ENCODE results near the gene TMOD1. TPM values are rescaled to one million over a fixed set of nuclear protein-coding genes. Genes with fewer than 3 reads are reported as not detected.
A peak's percentile ranks its signal among the peaks of the same experiment; 100 is the strongest.

The TMOD1 gene
- total RNA-seq, 3 donors from 2014 or later, result 10.4 to 15.4 (median 13.9) TPM

- Histone ChIP-seq H3K27ac (peak overlapping the region; percentile 35 to 69), H3K27me3 (no peaks in the 10 kb centered on the region), H3K9me3 (no peaks in the 10 kb centered on the region), H3K36me3 (no peaks in the 10 kb centered on the region), H3K4me3 (peak overlapping the region in 1 of 3 donors; percentile 76), H3K4me1 (no peaks in the 10 kb centered on the region)
- no peak for DNase-seq (ENCODE audit: low spot score in 2 of 2)
- intact Hi-C loops (cut with DNase I; ENCODE audit: low total_unique reads), result no loop called here
- TF ChIP-seq CTCF (IDR thresholded peaks at IDR 0.05) (no peak), POLR2AphosphoS5 (IDR thresholded peaks at IDR 0.05) (no peak), POLR2A (IDR thresholded peaks at IDR 0.05) (no peak)
Measured at GRCh38 chr9:97503862-97504210, 2.4 kb downstream of the TMOD1 start.

- no peaks in the 10 kb centered on the region for H3K9me3 ChIP-seq
- DNase-seq (ENCODE audit: low spot score in 2 of 2), result no peak
- H3K4me3 ChIP-seq, result no peak overlapping the region
- H3K36me3 ChIP-seq, result no peaks in the 10 kb centered on the region
- H3K27me3 ChIP-seq, result no peaks in the 10 kb centered on the region
- peak overlapping the region; percentile 35 to 69 for H3K27ac ChIP-seq
- intact Hi-C loops (cut with DNase I; ENCODE audit: low total_unique reads), result no loop called here
- no peak for TF ChIP-seq POLR2A (IDR thresholded peaks at IDR 0.05)
- TF ChIP-seq CTCF (IDR thresholded peaks at IDR 0.05), result no peak
- TF ChIP-seq POLR2AphosphoS5 (IDR thresholded peaks at IDR 0.05), result no peak
- no peaks in the 10 kb centered on the region for H3K4me1 ChIP-seq
Measured at GRCh38 chr9:97504381-97505216, 3.1 kb downstream of the TMOD1 start.

- no peak for TF ChIP-seq POLR2A (IDR thresholded peaks at IDR 0.05)
- TF ChIP-seq POLR2AphosphoS5 (IDR thresholded peaks at IDR 0.05), result no peak
- DNase-seq (ENCODE audit: low spot score in 2 of 2), result no peak
- no peak overlapping the region for H3K27ac ChIP-seq
- H3K27me3 ChIP-seq, result no peaks in the 10 kb centered on the region
- intact Hi-C loops (cut with DNase I; ENCODE audit: low total_unique reads), result no loop called here
- no peak overlapping the region for H3K4me3 ChIP-seq
- no peaks in the 10 kb centered on the region for H3K9me3 ChIP-seq
- no peaks in the 10 kb centered on the region for H3K36me3 ChIP-seq
- H3K4me1 ChIP-seq, result no peaks in the 10 kb centered on the region
Measured at GRCh38 chr9:97505845-97506244, 4.4 kb downstream of the TMOD1 start.

- H3K4me3 ChIP-seq, result no peak overlapping the region
- intact Hi-C loops (cut with DNase I; ENCODE audit: low total_unique reads), result no loop called here
- TF ChIP-seq POLR2AphosphoS5 (IDR thresholded peaks at IDR 0.05) (no peak), CTCF (IDR thresholded peaks at IDR 0.05) (no peak), POLR2A (IDR thresholded peaks at IDR 0.05) (no peak)
- H3K27me3 ChIP-seq, result no peaks in the 10 kb centered on the region
- DNase-seq (ENCODE audit: low spot score in 2 of 2), result no peak
- H3K27ac ChIP-seq, result no peak overlapping the region
- no peaks in the 10 kb centered on the region for H3K9me3 ChIP-seq
- H3K36me3 ChIP-seq, result no peaks in the 10 kb centered on the region
- no peaks in the 10 kb centered on the region for H3K4me1 ChIP-seq
Measured at GRCh38 chr9:97506306-97506705, 4.8 kb downstream of the TMOD1 start.

- TF ChIP-seq POLR2AphosphoS5 (IDR thresholded peaks at IDR 0.05) (no peak), CTCF (IDR thresholded peaks at IDR 0.05) (no peak), POLR2A (IDR thresholded peaks at IDR 0.05) (no peak)
- no peak for DNase-seq (ENCODE audit: low spot score in 2 of 2)
- no peaks in the 10 kb centered on the region for H3K9me3 ChIP-seq
- H3K4me1 ChIP-seq, result no peaks in the 10 kb centered on the region
- H3K27me3 ChIP-seq, result no peaks in the 10 kb centered on the region
- no peaks in the 10 kb centered on the region for H3K36me3 ChIP-seq
- H3K4me3 ChIP-seq, result no peak overlapping the region
- intact Hi-C loops (cut with DNase I; ENCODE audit: low total_unique reads), result no loop called here
- no peak overlapping the region for H3K27ac ChIP-seq
Measured at GRCh38 chr9:97506787-97507186, 5.3 kb downstream of the TMOD1 start.

All from breast epithelium (tissue), 4 donors.